CD4-positive, CD25-positive, alpha-beta regulatory T cell (primary cell): ENCODE results near the gene GALNT2. TPM values are rescaled to one million over a fixed set of nuclear protein-coding genes. Genes with fewer than 3 reads are reported as not detected.
A peak's percentile ranks its signal among the peaks of the same experiment; 100 is the strongest.

Source experiments
- ATAC-seq, 2 donors: fragments of 150-1000 bp; cut with Tn5 transposase; one replicate each; pipeline ENCODE4 v1.10.0; 2021; ENCODE audit warnings: low read depth in 2 of 2, moderate number of reproducible peaks in 2 of 2, moderate library complexity in 1 of 2
- DNase-seq, 3 donors: peaks; one replicate each; pipeline versions ENCODE4 v3.0.0 to v3.0.0-alpha.2; 2012 to 2022; ENCODE audit warnings: mixed read lengths in 1 of 3
- H3K27ac ChIP-seq: one replicate; pipeline ENCODE4 v1.7.0; 2013; ENCODE audit warnings: mild to moderate bottlenecking, low read length; ENCODE audit not compliant: insufficient read depth, poor library complexity, severe bottlenecking
- H3K27me3 ChIP-seq: one replicate; pipeline ENCODE4 v1.7.0; 2013; ENCODE audit warnings: low read length; ENCODE audit not compliant: control insufficient read depth, insufficient read depth
- H3K36me3 ChIP-seq: one replicate; pipeline ENCODE4 v1.7.0; 2013; ENCODE audit warnings: mild to moderate bottlenecking, low read length, moderate library complexity; ENCODE audit not compliant: control insufficient read depth, insufficient read depth
- H3K4me1 ChIP-seq: 2 replicates; pipeline ENCODE4 v1.7.0; 2013; ENCODE audit warnings: mild to moderate bottlenecking, low read length; ENCODE audit not compliant: insufficient read depth, control insufficient read depth, poor library complexity, severe bottlenecking
- H3K4me3 ChIP-seq: one replicate; pipeline ENCODE4 v1.7.0; 2013; ENCODE audit warnings: low read depth, mild to moderate bottlenecking, low read length, moderate library complexity
- H3K9me3 ChIP-seq, 2 experiments: 1 replicate in 1 of 2; 2 replicates in 1 of 2; pipeline ENCODE4 v1.7.0; 2013; ENCODE audit warnings: low read length in 2 of 2, mild to moderate bottlenecking in 1 of 2, moderate library complexity in 1 of 2; ENCODE audit not compliant: control insufficient read depth in 2 of 2
- H3K27ac Mint-ChIP-seq, 3 donors: one replicate each; pipeline ENCODE4 v1.8.0; 2020 to 2022; ENCODE audit warnings: mild to moderate bottlenecking in 3 of 3, mixed read lengths in 3 of 3, moderate library complexity in 2 of 3
- H3K27me3 Mint-ChIP-seq: one replicate; pipeline ENCODE4 v1.8.0; 2022; ENCODE audit warnings: mild to moderate bottlenecking, mixed read lengths
- H3K36me3 Mint-ChIP-seq: one replicate; pipeline ENCODE4 v1.8.0; 2020; ENCODE audit warnings: mixed read lengths
- H3K4me1 Mint-ChIP-seq, 4 donors: one replicate each; pipeline ENCODE4 v1.8.0; 2020 to 2022; ENCODE audit warnings: mixed read lengths in 4 of 4, mild to moderate bottlenecking in 1 of 4
- H3K4me3 Mint-ChIP-seq, 4 donors: one replicate each; pipeline ENCODE4 v1.8.0; 2020 to 2022; ENCODE audit warnings: mild to moderate bottlenecking in 4 of 4, mixed read lengths in 4 of 4, moderate library complexity in 3 of 4
- H3K9me3 Mint-ChIP-seq, 7 donors: one replicate each; pipeline ENCODE4 v1.8.0; 2020 to 2022; ENCODE audit warnings: mixed read lengths in 7 of 7, mild to moderate bottlenecking in 3 of 7, moderate library complexity in 2 of 7
- polyA plus RNA-seq, 4 donors: library from polyadenylated mRNA; unstranded; fragments of 300-500 nt; fragmentation: Illumina TruSeq; gene quantifications; one replicate each; pipeline ENCODE4 v1.2.3, GENCODE V29; 2021
- total RNA-seq: library from RNA; stranded (reverse); gene quantifications from one replicate; pipeline ENCODE4 v1.2.3, GENCODE V29; 2022

The GALNT2 gene
- total and polyA plus RNA-seq, 5 donors from 2014 or later: 10.9 to 15.8 (median 13.1) TPM

- DNase-seq: no peak
- Mint-ChIP-seq H3K4me1 (peaks cover 26 to 65% (median 38%) of the 10 kb centered on the region in 4 donors), H3K9me3 (peaks cover 0 to 2% (median 0%) of the 10 kb centered on the region in 7 donors), H3K27ac (peak overlapping the region in 1 of 3 donors; percentile 28), H3K27me3 (no peaks in the 10 kb centered on the region), H3K4me3 (no peak overlapping the region), H3K36me3 (peaks cover 9% of the 10 kb centered on the region)
- Histone ChIP-seq H3K4me1 (no peaks in the 10 kb centered on the region), H3K36me3 (no peaks in the 10 kb centered on the region), H3K27me3 (no peaks in the 10 kb centered on the region), H3K9me3 (no peaks in the 10 kb centered on the region), H3K4me3 (no peak overlapping the region), H3K27ac (no peak overlapping the region)
- no peak for ATAC-seq
Observed at GRCh38 chr1:230130172-230130944, 63.3 kb downstream of the GALNT2 start.

GRCh38 chr1:230131457-230131856 is 64.4 kb downstream of the GALNT2 start:
- no peak overlapping the region for H3K4me3 ChIP-seq
- peaks cover 0 to under 1% (median 0%) of the 10 kb centered on the region in 7 donors for H3K9me3 Mint-ChIP-seq
- no peaks in the 10 kb centered on the region for H3K9me3 ChIP-seq
- H3K27ac Mint-ChIP-seq: peak overlapping the region in 1 of 3 donors; percentile 54
- H3K4me1 Mint-ChIP-seq: peaks cover 19 to 54% (median 30%) of the 10 kb centered on the region in 4 donors
- peaks cover 9% of the 10 kb centered on the region for H3K36me3 Mint-ChIP-seq
- no peaks in the 10 kb centered on the region for H3K27me3 Mint-ChIP-seq
- DNase-seq (no peak), ATAC-seq (no peak)
- H3K36me3 ChIP-seq: no peaks in the 10 kb centered on the region
- H3K4me1 ChIP-seq: no peaks in the 10 kb centered on the region
- no peak overlapping the region for H3K27ac ChIP-seq
- H3K4me3 Mint-ChIP-seq: no peak overlapping the region
- H3K27me3 ChIP-seq: no peaks in the 10 kb centered on the region

GRCh38 chr1:230132758-230133157 is 65.7 kb downstream of the GALNT2 start:
- H3K27ac ChIP-seq: no peak overlapping the region
- ATAC-seq (no peak), DNase-seq (no peak)
- H3K27me3 ChIP-seq: no peaks in the 10 kb centered on the region
- peak overlapping the region; percentile 31 for H3K4me3 ChIP-seq
- H3K36me3 ChIP-seq: no peaks in the 10 kb centered on the region
- Mint-ChIP-seq H3K4me1 (peaks cover 12 to 43% (median 23%) of the 10 kb centered on the region in 4 donors), H3K27me3 (no peaks in the 10 kb centered on the region), H3K4me3 (no peak overlapping the region), H3K27ac (peak overlapping the region in 2 of 3 donors; percentile 1 to 74), H3K36me3 (peaks cover 13% of the 10 kb centered on the region), H3K9me3 (no peaks in the 10 kb centered on the region)
- H3K4me1 ChIP-seq: no peaks in the 10 kb centered on the region
- no peaks in the 10 kb centered on the region for H3K9me3 ChIP-seq

- H3K9me3 Mint-ChIP-seq: no peaks in the 10 kb centered on the region
- no peak for ATAC-seq
- no peak overlapping the region for H3K4me3 ChIP-seq
- peaks cover 13 to 38% (median 24%) of the 10 kb centered on the region in 4 donors for H3K4me1 Mint-ChIP-seq
- no peak overlapping the region for H3K27ac ChIP-seq
- no peaks in the 10 kb centered on the region for H3K4me1 ChIP-seq
- no peaks in the 10 kb centered on the region for H3K36me3 ChIP-seq
- H3K27me3 Mint-ChIP-seq: no peaks in the 10 kb centered on the region
- H3K27me3 ChIP-seq: no peaks in the 10 kb centered on the region
- no peaks in the 10 kb centered on the region for H3K9me3 ChIP-seq
- DNase-seq: no peak
- no peak overlapping the region for H3K27ac Mint-ChIP-seq
- H3K4me3 Mint-ChIP-seq: no peak overlapping the region
- H3K36me3 Mint-ChIP-seq: peaks cover 15% of the 10 kb centered on the region
Observed at GRCh38 chr1:230135726-230136125, 68.7 kb downstream of the GALNT2 start.

GRCh38 chr1:230136453-230137336 is 69.7 kb downstream of the GALNT2 start:
- Histone ChIP-seq H3K27ac (no peak overlapping the region), H3K4me3 (no peak overlapping the region), H3K36me3 (no peaks in the 10 kb centered on the region), H3K27me3 (no peaks in the 10 kb centered on the region), H3K9me3 (no peaks in the 10 kb centered on the region), H3K4me1 (no peaks in the 10 kb centered on the region)
- Mint-ChIP-seq H3K9me3 (no peaks in the 10 kb centered on the region), H3K27me3 (no peaks in the 10 kb centered on the region), H3K36me3 (peaks cover 22% of the 10 kb centered on the region), H3K4me3 (no peak overlapping the region), H3K27ac (peak overlapping the region in 1 of 3 donors; percentile 16), H3K4me1 (peaks cover 13 to 42% (median 28%) of the 10 kb centered on the region in 4 donors)
- DNase-seq (no peak), ATAC-seq (no peak)

- H3K36me3 ChIP-seq: no peaks in the 10 kb centered on the region
- H3K9me3 Mint-ChIP-seq: no peaks in the 10 kb centered on the region
- no peaks in the 10 kb centered on the region for H3K4me1 ChIP-seq
- no peaks in the 10 kb centered on the region for H3K27me3 Mint-ChIP-seq
- H3K4me1 Mint-ChIP-seq: peaks cover 13 to 37% (median 25%) of the 10 kb centered on the region in 4 donors
- H3K27me3 ChIP-seq: no peaks in the 10 kb centered on the region
- DNase-seq (no peak), ATAC-seq (no peak)
- H3K27ac ChIP-seq: no peak overlapping the region
- no peak overlapping the region for H3K27ac Mint-ChIP-seq
- H3K9me3 ChIP-seq: no peaks in the 10 kb centered on the region
- H3K36me3 Mint-ChIP-seq: peaks cover 22% of the 10 kb centered on the region
- H3K4me3 Mint-ChIP-seq: no peak overlapping the region
- no peak overlapping the region for H3K4me3 ChIP-seq
Observed at GRCh38 chr1:230137337-230137815, 70.3 kb downstream of the GALNT2 start.

GRCh38 chr1:230138561-230139239 is 71.7 kb downstream of the GALNT2 start:
- peaks cover 2 to 39% (median 23%) of the 10 kb centered on the region in 4 donors for H3K4me1 Mint-ChIP-seq
- no peak for DNase-seq
- no peaks in the 10 kb centered on the region for H3K27me3 ChIP-seq
- no peak overlapping the region for H3K27ac ChIP-seq
- peaks cover 22% of the 10 kb centered on the region for H3K36me3 Mint-ChIP-seq
- no peaks in the 10 kb centered on the region for H3K9me3 Mint-ChIP-seq
- H3K4me1 ChIP-seq: no peaks in the 10 kb centered on the region
- H3K36me3 ChIP-seq: no peaks in the 10 kb centered on the region
- no peaks in the 10 kb centered on the region for H3K27me3 Mint-ChIP-seq
- H3K9me3 ChIP-seq: no peaks in the 10 kb centered on the region
- no peak overlapping the region for H3K27ac Mint-ChIP-seq
- no peak for ATAC-seq
- H3K4me3 ChIP-seq: no peak overlapping the region
- H3K4me3 Mint-ChIP-seq: no peak overlapping the region
